ENCODE data around the gene NR1H2.

NR1H2 gene

GRCh38 chr19:50381881-50382729 lies 5.8 kb downstream of the NR1H2 start:
- H2BK15ac ChIP-seq (ENCODE audit: low read length), result no peak overlapping the region
- H3K14ac ChIP-seq (ENCODE audit: low read length), result no peak overlapping the region
- peak overlapping the region; percentile 25 for H3K23ac ChIP-seq (ENCODE audit: low read depth, low read length, poor library complexity)
- no peaks in the 10 kb centered on the region for H3K9me3 ChIP-seq (replicated peaks in 1 of 2; ENCODE audit: control insufficient read depth in 2 of 2, insufficient read depth in 1 of 2, low read depth in 1 of 2, low read length in 2 of 2)
- H3K79me1 ChIP-seq (ENCODE audit: low read depth, low read length), result peaks cover 10% of the 10 kb centered on the region
- no peak overlapping the region for H3K4me2 ChIP-seq (ENCODE audit: insufficient read depth, low read length, poor library complexity, severe bottlenecking)
- peak overlapping the region; percentile 53 for H4K91ac ChIP-seq (ENCODE audit: low read depth, low read length, poor library complexity)
- no peak overlapping the region for H3K4ac ChIP-seq (ENCODE audit: low read length)
- H3K27ac ChIP-seq (replicated peaks; ENCODE audit: low read length), result no peak overlapping the region
- H3K9ac ChIP-seq (ENCODE audit: low read depth, low read length, poor library complexity), result no peak overlapping the region
- no peak overlapping the region for H2AK5ac ChIP-seq (ENCODE audit: low read depth, low read length)
- H3K4me1 ChIP-seq (ENCODE audit: control insufficient read depth in 2 of 2, insufficient read depth in 1 of 2, low read depth in 1 of 2, low read length in 2 of 2), result peaks cover 8 to 12% of the 10 kb centered on the region in 2 donors
- WGBS, 2 donors (ENCODE audit: extremely low coverage in 2 of 2, insufficient read length in 2 of 2, insufficient replicate concordance in 1 of 2), result no CpG with 5 or more reads among the region's 58 CpGs
- peaks cover 0 to 2% (median 0%) of the 10 kb centered on the region in 3 experiments for H3K27me3 ChIP-seq (ENCODE audit: control insufficient read depth in 3 of 3, insufficient read depth in 3 of 3, low read depth in 1 of 3, low read length in 3 of 3)
- DNase-seq (ENCODE audit: low spot score), result no peak
- H4K8ac ChIP-seq (ENCODE audit: low read depth, low read length), result no peak overlapping the region
- no peak overlapping the region for H2AFZ ChIP-seq (ENCODE audit: low read length)
- peaks cover 51 to 68% of the 10 kb centered on the region in 2 donors for H3K36me3 ChIP-seq (replicated peaks in 1 of 2; ENCODE audit: control insufficient read depth in 2 of 2, insufficient read depth in 2 of 2, low read length in 2 of 2)
- H2BK5ac ChIP-seq (ENCODE audit: low read length), result no peak overlapping the region
- no peak overlapping the region for H3K4me3 ChIP-seq (ENCODE audit: low read length in 2 of 2)
- H3K18ac ChIP-seq (ENCODE audit: low read length), result no peak overlapping the region
- no peak overlapping the region for H2BK12ac ChIP-seq (ENCODE audit: low read length)
- H2BK120ac ChIP-seq (ENCODE audit: low read depth, low read length), result no peak overlapping the region

- peak overlapping the region; percentile 93 for H3K4me2 ChIP-seq (ENCODE audit: insufficient read depth, low read length, poor library complexity, severe bottlenecking)
- peak overlapping the region; percentile 31 for H3K14ac ChIP-seq (ENCODE audit: low read length)
- no peak overlapping the region for H2BK12ac ChIP-seq (ENCODE audit: low read length)
- H2BK15ac ChIP-seq (ENCODE audit: low read length), result no peak overlapping the region
- peak overlapping the region; percentile 55 for H3K27ac ChIP-seq (replicated peaks; ENCODE audit: low read length)
- H3K9ac ChIP-seq (ENCODE audit: low read depth, low read length, poor library complexity), result peak overlapping the region; percentile 89
- peaks cover 0 to 2% (median 0%) of the 10 kb centered on the region in 3 experiments for H3K27me3 ChIP-seq (ENCODE audit: control insufficient read depth in 3 of 3, insufficient read depth in 3 of 3, low read depth in 1 of 3, low read length in 3 of 3)
- peak overlapping the region; percentile 30 for H4K8ac ChIP-seq (ENCODE audit: low read depth, low read length)
- H3K36me3 ChIP-seq (replicated peaks in 1 of 2; ENCODE audit: control insufficient read depth in 2 of 2, insufficient read depth in 2 of 2, low read length in 2 of 2), result peaks cover 52 to 68% of the 10 kb centered on the region in 2 donors
- peak overlapping the region; percentile 70 to 75 for H3K4me3 ChIP-seq (ENCODE audit: low read length in 2 of 2)
- no peak overlapping the region for H2AK5ac ChIP-seq (ENCODE audit: low read depth, low read length)
- peaks cover 17% of the 10 kb centered on the region for H3K79me1 ChIP-seq (ENCODE audit: low read depth, low read length)
- H3K4ac ChIP-seq (ENCODE audit: low read length), result no peak overlapping the region
- no peak overlapping the region for H3K18ac ChIP-seq (ENCODE audit: low read length)
- H2BK120ac ChIP-seq (ENCODE audit: low read depth, low read length), result no peak overlapping the region
- H4K91ac ChIP-seq (ENCODE audit: low read depth, low read length, poor library complexity), result no peak overlapping the region
- peak overlapping the region; percentile 98 for H3K23ac ChIP-seq (ENCODE audit: low read depth, low read length, poor library complexity)
- DNase-seq (ENCODE audit: low spot score), result no peak
- no peaks in the 10 kb centered on the region for H3K9me3 ChIP-seq (replicated peaks in 1 of 2; ENCODE audit: control insufficient read depth in 2 of 2, insufficient read depth in 1 of 2, low read depth in 1 of 2, low read length in 2 of 2)
- WGBS, 2 donors (ENCODE audit: extremely low coverage in 2 of 2, insufficient read length in 2 of 2, insufficient replicate concordance in 1 of 2), result no CpG with 5 or more reads among the region's 21 CpGs
- peak overlapping the region; percentile 97 for H2AFZ ChIP-seq (ENCODE audit: low read length)
- peaks cover 8 to 12% of the 10 kb centered on the region in 2 donors for H3K4me1 ChIP-seq (ENCODE audit: control insufficient read depth in 2 of 2, insufficient read depth in 1 of 2, low read depth in 1 of 2, low read length in 2 of 2)
- no peak overlapping the region for H2BK5ac ChIP-seq (ENCODE audit: low read length)
Observed at GRCh38 chr19:50383001-50383851, 7.0 kb downstream of the NR1H2 start.

GRCh38 chr19:50383852-50384684 lies 7.8 kb downstream of the NR1H2 start, which contains the start of gene POLD1:
TSS of gene POLD1 (plus strand) at chr19:50384347. CDS start at chr19:50398852, 14,505 bp downstream.
- Histone ChIP-seq H3K27me3 (ENCODE audit: control insufficient read depth in 3 of 3, insufficient read depth in 3 of 3, low read depth in 1 of 3, low read length in 3 of 3) (peaks cover 0 to 2% (median 0%) of the 10 kb centered on the region in 3 experiments), H4K91ac (ENCODE audit: low read depth, low read length, poor library complexity) (no peak within 1 kb of the TSS), H3K36me3 (replicated peaks in 1 of 2; ENCODE audit: control insufficient read depth in 2 of 2, insufficient read depth in 2 of 2, low read length in 2 of 2) (peaks cover 44 to 68% of the 10 kb centered on the region in 2 donors), H4K8ac (ENCODE audit: low read depth, low read length) (peak within 1 kb of the TSS; percentile 30), H2BK15ac (ENCODE audit: low read length) (no peak within 1 kb of the TSS), H3K9ac (ENCODE audit: low read depth, low read length, poor library complexity) (peak within 1 kb of the TSS; percentile 98), H3K4ac (ENCODE audit: low read length) (peak within 1 kb of the TSS; percentile 14), H2AK5ac (ENCODE audit: low read depth, low read length) (peak within 1 kb of the TSS; percentile 61), H2AFZ (ENCODE audit: low read length) (peak within 1 kb of the TSS; percentile 97), H3K18ac (ENCODE audit: low read length) (peak within 1 kb of the TSS; percentile 97), H2BK12ac (ENCODE audit: low read length) (no peak within 1 kb of the TSS), H2BK5ac (ENCODE audit: low read length) (no peak within 1 kb of the TSS), H3K23ac (ENCODE audit: low read depth, low read length, poor library complexity) (peak within 1 kb of the TSS; percentile 98), H3K14ac (ENCODE audit: low read length) (peak within 1 kb of the TSS; percentile 31), H2BK120ac (ENCODE audit: low read depth, low read length) (no peak within 1 kb of the TSS), H3K4me1 (ENCODE audit: control insufficient read depth in 2 of 2, insufficient read depth in 1 of 2, low read depth in 1 of 2, low read length in 2 of 2) (peaks cover 8 to 12% of the 10 kb centered on the region in 2 donors), H3K4me2 (ENCODE audit: insufficient read depth, low read length, poor library complexity, severe bottlenecking) (peak within 1 kb of the TSS; percentile 93), H3K27ac (replicated peaks; ENCODE audit: low read length) (peak within 1 kb of the TSS; percentile 83), H3K9me3 (replicated peaks in 1 of 2; ENCODE audit: control insufficient read depth in 2 of 2, insufficient read depth in 1 of 2, low read depth in 1 of 2, low read length in 2 of 2) (no peaks in the 10 kb centered on the region), H3K79me1 (ENCODE audit: low read depth, low read length) (peaks cover 17% of the 10 kb centered on the region), H3K4me3 (ENCODE audit: low read length in 2 of 2) (peak within 1 kb of the TSS; percentile 70 to 90)
- WGBS, 2 donors (ENCODE audit: extremely low coverage in 2 of 2, insufficient read length in 2 of 2, insufficient replicate concordance in 1 of 2), result no CpG with 5 or more reads among the region's 78 CpGs
- peak; percentile 98 for DNase-seq (ENCODE audit: low spot score)
